ENCODE data around the gene NAA60. TPM values are rescaled to one million over a fixed set of nuclear protein-coding genes. Genes with fewer than 3 reads are reported as not detected.

Gene NAA60
- total RNA-seq, 2 donors from 2014 or later = 25.2 to 40.6 TPM

- peaks cover 51% of the 10 kb centered on the region for H3K36me3 ChIP-seq
- H3K9me3 ChIP-seq = no peaks in the 10 kb centered on the region
Observed at GRCh38 chr16:3479654-3480216, 36.3 kb downstream of the NAA60 start.

GRCh38 chr16:3480901-3481695 is 37.6 kb downstream of the NAA60 start:
- no peaks in the 10 kb centered on the region for H3K27me3 ChIP-seq (replicated peaks; ENCODE audit: insufficient read depth)
- H3K4me1 ChIP-seq (ENCODE audit: control insufficient read depth in 1 of 2, low read depth in 2 of 2) = no peaks in the 10 kb centered on the region
- H3K36me3 ChIP-seq = peaks cover 62% of the 10 kb centered on the region
- H3K4me3 ChIP-seq = no peak overlapping the region
- ATAC-seq (ENCODE audit: insufficient number of reproducible peaks, low FRiP score, low read depth) (no peak), DNase-seq (ENCODE audit: low spot score) (no peak)
- no peaks in the 10 kb centered on the region for H3K9me3 ChIP-seq
- no peak overlapping the region for H3K27ac ChIP-seq
- TF ChIP-seq CTCF (IDR thresholded peaks at IDR 0.05) = no peak

More at GRCh38 chr16:3479654-3480216, 36.3 kb downstream of the NAA60 start:
- Histone ChIP-seq H3K27ac (no peak overlapping the region), H3K27me3 (replicated peaks; ENCODE audit: insufficient read depth) (no peaks in the 10 kb centered on the region), H3K4me1 (ENCODE audit: control insufficient read depth in 1 of 2, low read depth in 2 of 2) (no peaks in the 10 kb centered on the region), H3K4me3 (no peak overlapping the region)
- TF ChIP-seq CTCF (IDR thresholded peaks at IDR 0.05) = no peak
- no peak for DNase-seq (ENCODE audit: low spot score)
- ATAC-seq (ENCODE audit: insufficient number of reproducible peaks, low FRiP score, low read depth) = no peak

- no peak for ATAC-seq (ENCODE audit: insufficient number of reproducible peaks, low FRiP score, low read depth)
- no peak overlapping the region for H3K27ac ChIP-seq
- no peak overlapping the region for H3K4me3 ChIP-seq
- H3K36me3 ChIP-seq = peaks cover 64% of the 10 kb centered on the region
- DNase-seq (ENCODE audit: low spot score) = no peak
- no peaks in the 10 kb centered on the region for H3K27me3 ChIP-seq (replicated peaks; ENCODE audit: insufficient read depth)
- no peaks in the 10 kb centered on the region for H3K9me3 ChIP-seq
- TF ChIP-seq CTCF (IDR thresholded peaks at IDR 0.05) = no peak
- H3K4me1 ChIP-seq (ENCODE audit: control insufficient read depth in 1 of 2, low read depth in 2 of 2) = no peaks in the 10 kb centered on the region
Observed at GRCh38 chr16:3481696-3482658, 38.5 kb downstream of the NAA60 start.

GRCh38 chr16:3482659-3483241 is 39.3 kb downstream of the NAA60 start:
- no peak overlapping the region for H3K27ac ChIP-seq
- no peak overlapping the region for H3K4me3 ChIP-seq
- ATAC-seq (ENCODE audit: insufficient number of reproducible peaks, low FRiP score, low read depth) (no peak), DNase-seq (ENCODE audit: low spot score) (no peak)
- H3K27me3 ChIP-seq (replicated peaks; ENCODE audit: insufficient read depth) = no peaks in the 10 kb centered on the region
- peaks cover 68% of the 10 kb centered on the region for H3K36me3 ChIP-seq
- H3K9me3 ChIP-seq = no peaks in the 10 kb centered on the region
- TF ChIP-seq CTCF (IDR thresholded peaks at IDR 0.05) = no peak
- no peaks in the 10 kb centered on the region for H3K4me1 ChIP-seq (ENCODE audit: control insufficient read depth in 1 of 2, low read depth in 2 of 2)

Data from thoracic aorta (tissue), 2 donors.